ENCODE measurements around the gene TNK1.

The TNK1 gene

DNA sequence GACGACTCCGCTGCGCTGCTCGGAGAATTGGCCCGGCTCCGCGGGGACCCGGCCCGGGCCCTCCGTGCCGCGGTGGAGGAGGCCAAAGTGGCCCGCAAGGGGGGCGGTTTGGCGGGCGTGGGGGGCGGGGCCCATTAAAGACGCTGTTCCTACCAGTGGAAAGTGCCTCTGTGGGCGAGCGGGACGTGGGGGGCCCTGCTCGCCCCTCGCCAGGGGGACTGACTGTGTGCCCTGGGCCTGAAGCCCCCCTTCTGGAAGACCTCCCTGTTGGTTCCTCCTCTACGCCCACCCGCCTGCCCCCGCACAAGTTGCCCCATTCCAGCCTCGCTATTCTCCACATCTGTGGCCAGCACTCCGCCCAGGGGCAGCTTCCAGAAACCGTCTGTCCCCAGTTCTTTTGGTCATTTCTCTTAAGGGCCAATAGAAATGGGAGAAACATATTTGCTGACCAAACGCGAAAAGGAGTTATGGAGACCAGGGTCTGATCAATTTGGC is 56.5 kb downstream of the TNK1 start:
- no peak for DNase-seq

DNA sequence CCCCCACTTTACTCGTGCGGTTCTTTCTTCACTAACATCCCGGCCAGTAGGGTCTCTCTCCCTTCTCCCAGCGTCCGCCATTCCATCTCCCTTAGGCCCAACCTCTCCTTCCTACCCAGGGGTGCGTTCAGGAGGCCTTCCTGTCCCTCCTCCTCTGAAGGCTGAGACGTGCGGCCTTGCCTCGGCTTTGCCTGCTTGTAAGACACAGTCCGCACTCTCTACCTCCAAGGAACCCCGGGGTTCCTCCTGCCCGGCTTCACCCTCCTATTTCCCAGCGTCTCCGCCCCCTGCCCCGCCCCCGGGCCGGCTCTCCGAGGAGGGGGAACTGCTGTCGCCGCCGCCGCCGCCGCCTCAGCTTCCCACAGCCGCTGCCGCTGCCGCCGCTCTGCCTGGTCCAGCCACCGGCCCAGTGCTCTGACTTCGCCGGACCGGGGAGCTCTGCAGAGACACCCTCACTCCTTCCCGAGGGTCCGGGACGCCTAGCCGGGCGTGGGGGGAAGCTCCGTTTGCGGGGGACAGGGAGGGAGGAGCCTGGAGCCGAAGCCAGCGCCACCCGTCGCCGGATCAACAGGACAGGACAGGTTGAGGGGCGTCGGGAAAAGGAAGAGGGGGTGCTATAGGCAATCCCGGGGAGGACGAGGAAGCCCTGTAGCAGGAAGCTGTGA is 57.2 kb downstream of the TNK1 start:
- peak; percentile 30 for DNase-seq

- DNase-seq, result no peak
Measured at GRCh38 chr17:7438656-7439460, 58.0 kb downstream of the TNK1 start.

All from NCI-H1694 (cell line).